ENCODE data around the gene SCAMP2.

Gene SCAMP2

GRCh38 chr15:74816624-74817369, 56.4 kb downstream of the SCAMP2 start:
- no peak for DNase-seq (ENCODE audit: low read depth)

- DNase-seq (ENCODE audit: low read depth) = no peak
Observed at GRCh38 chr15:74815961-74816360, 57.2 kb downstream of the SCAMP2 start.

- DNase-seq (ENCODE audit: low read depth) = peak; percentile 28
Observed at GRCh38 chr15:74815121-74815934, 57.8 kb downstream of the SCAMP2 start.

GRCh38 chr15:74812533-74812932, 60.6 kb downstream of the SCAMP2 start, which contains the start of gene LMAN1L:
Gene LMAN1L, plus strand, starts transcription at chr15:74812835. Its CDS starts 20 bp downstream, at chr15:74812855.
- DNase-seq (ENCODE audit: low read depth) = no peak

GRCh38 chr15:74809956-74810355, 63.2 kb downstream of the SCAMP2 start:
- DNase-seq (ENCODE audit: low read depth) = no peak

- no peak for DNase-seq (ENCODE audit: low read depth)
Observed at GRCh38 chr15:74809242-74809641, 63.9 kb downstream of the SCAMP2 start.

GRCh38 chr15:74808840-74809229, 64.3 kb downstream of the SCAMP2 start:
- no peak for DNase-seq (ENCODE audit: low read depth)

GRCh38 chr15:74808078-74808839, 64.9 kb downstream of the SCAMP2 start:
- DNase-seq (ENCODE audit: low read depth) = no peak

GRCh38 chr15:74807282-74807681, 65.9 kb downstream of the SCAMP2 start:
- no peak for DNase-seq (ENCODE audit: low read depth)

GRCh38 chr15:74804935-74805334, 68.2 kb downstream of the SCAMP2 start:
- DNase-seq (ENCODE audit: low read depth) = no peak

GRCh38 chr15:74802862-74803447, 70.2 kb downstream of the SCAMP2 start:
- DNase-seq (ENCODE audit: low read depth) = no peak

GRCh38 chr15:74802290-74802689, 70.9 kb downstream of the SCAMP2 start:
- no peak for DNase-seq (ENCODE audit: low read depth)

GRCh38 chr15:74801311-74801997, 71.7 kb downstream of the SCAMP2 start:
- no peak for DNase-seq (ENCODE audit: low read depth)

GRCh38 chr15:74800559-74801094, 72.5 kb downstream of the SCAMP2 start:
- DNase-seq (ENCODE audit: low read depth) = no peak

GRCh38 chr15:74799856-74800558, 73.2 kb downstream of the SCAMP2 start:
- peak; percentile 50 for DNase-seq (ENCODE audit: low read depth)

GRCh38 chr15:74799255-74799855, 73.8 kb downstream of the SCAMP2 start:
- DNase-seq (ENCODE audit: low read depth) = no peak

- no peak for DNase-seq (ENCODE audit: low read depth)
Observed at GRCh38 chr15:74798388-74799254, 74.5 kb downstream of the SCAMP2 start.

- no peak for DNase-seq (ENCODE audit: low read depth)
Observed at GRCh38 chr15:74795966-74796625, 77.1 kb downstream of the SCAMP2 start.

GRCh38 chr15:74794970-74795349, 78.2 kb downstream of the SCAMP2 start:
- no peak for DNase-seq (ENCODE audit: low read depth)

Measured in amniotic epithelial cell (primary cell).